Fibroblast of mammary gland (primary cell): ENCODE results near the gene TRNP1.

Source experiments
- DNase-seq: peaks from one replicate; pipeline ENCODE4 v3.0.0-alpha.2; 2010; ENCODE audit warnings: low read depth
- H3K4me3 ChIP-seq: 2 replicates; pipeline ENCODE4 v1.5.1; 2011; ENCODE audit warnings: low read depth, mild to moderate bottlenecking, low read length, moderate library complexity; ENCODE audit not compliant: control insufficient read depth
- TF ChIP-seq, protein P1 (sequence below): conservative IDR thresholded peaks from 2 replicates; pipeline ENCODE4 v1.5.1; 2011; ENCODE audit warnings: low read depth, low read length, inconsistent platforms; ENCODE audit not compliant: control insufficient read depth, insufficient read depth

The TRNP1 gene

DNA sequence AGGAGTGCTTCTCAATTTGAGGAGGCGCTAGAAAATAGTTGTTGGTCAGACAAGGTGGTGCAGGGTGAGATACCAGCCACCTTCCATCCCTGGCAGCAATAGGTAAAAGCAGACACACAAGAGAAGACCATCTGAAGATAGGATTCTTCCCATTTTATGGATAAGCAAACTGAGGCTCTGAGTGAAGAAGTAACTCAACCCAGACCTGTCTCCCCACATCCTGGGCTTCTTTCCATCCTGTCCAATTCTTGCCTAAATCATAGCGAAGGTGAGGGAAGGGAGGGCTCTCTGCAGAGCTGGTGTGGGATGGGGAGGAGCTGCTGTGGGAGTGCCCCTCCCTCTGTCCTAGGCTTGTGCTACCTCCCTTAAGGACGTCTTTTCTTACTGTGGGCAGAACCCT, 21.9 kb upstream of the TRNP1 start:
- H3K4me3 ChIP-seq, result no peak overlapping the region
- no peak for DNase-seq

GRCh38 chr1:26972390-26972789, 21.1 kb upstream of the TRNP1 start:
- TF ChIP-seq, protein P1, sequence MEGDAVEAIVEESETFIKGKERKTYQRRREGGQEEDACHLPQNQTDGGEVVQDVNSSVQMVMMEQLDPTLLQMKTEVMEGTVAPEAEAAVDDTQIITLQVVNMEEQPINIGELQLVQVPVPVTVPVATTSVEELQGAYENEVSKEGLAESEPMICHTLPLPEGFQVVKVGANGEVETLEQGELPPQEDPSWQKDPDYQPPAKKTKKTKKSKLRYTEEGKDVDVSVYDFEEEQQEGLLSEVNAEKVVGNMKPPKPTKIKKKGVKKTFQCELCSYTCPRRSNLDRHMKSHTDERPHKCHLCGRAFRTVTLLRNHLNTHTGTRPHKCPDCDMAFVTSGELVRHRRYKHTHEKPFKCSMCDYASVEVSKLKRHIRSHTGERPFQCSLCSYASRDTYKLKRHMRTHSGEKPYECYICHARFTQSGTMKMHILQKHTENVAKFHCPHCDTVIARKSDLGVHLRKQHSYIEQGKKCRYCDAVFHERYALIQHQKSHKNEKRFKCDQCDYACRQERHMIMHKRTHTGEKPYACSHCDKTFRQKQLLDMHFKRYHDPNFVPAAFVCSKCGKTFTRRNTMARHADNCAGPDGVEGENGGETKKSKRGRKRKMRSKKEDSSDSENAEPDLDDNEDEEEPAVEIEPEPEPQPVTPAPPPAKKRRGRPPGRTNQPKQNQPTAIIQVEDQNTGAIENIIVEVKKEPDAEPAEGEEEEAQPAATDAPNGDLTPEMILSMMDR, result no peak
- DNase-seq, result peak; percentile 54
- H3K4me3 ChIP-seq, result no peak overlapping the region

More for the DNA sequence above, 21.9 kb upstream of the TRNP1 start:
- TF ChIP-seq, protein P1, result no peak

- H3K4me3 ChIP-seq, result no peak overlapping the region
- TF ChIP-seq, protein P1, result no peak
- no peak for DNase-seq
Measured at GRCh38 chr1:26972821-26973220, 20.7 kb upstream of the TRNP1 start.

DNA sequence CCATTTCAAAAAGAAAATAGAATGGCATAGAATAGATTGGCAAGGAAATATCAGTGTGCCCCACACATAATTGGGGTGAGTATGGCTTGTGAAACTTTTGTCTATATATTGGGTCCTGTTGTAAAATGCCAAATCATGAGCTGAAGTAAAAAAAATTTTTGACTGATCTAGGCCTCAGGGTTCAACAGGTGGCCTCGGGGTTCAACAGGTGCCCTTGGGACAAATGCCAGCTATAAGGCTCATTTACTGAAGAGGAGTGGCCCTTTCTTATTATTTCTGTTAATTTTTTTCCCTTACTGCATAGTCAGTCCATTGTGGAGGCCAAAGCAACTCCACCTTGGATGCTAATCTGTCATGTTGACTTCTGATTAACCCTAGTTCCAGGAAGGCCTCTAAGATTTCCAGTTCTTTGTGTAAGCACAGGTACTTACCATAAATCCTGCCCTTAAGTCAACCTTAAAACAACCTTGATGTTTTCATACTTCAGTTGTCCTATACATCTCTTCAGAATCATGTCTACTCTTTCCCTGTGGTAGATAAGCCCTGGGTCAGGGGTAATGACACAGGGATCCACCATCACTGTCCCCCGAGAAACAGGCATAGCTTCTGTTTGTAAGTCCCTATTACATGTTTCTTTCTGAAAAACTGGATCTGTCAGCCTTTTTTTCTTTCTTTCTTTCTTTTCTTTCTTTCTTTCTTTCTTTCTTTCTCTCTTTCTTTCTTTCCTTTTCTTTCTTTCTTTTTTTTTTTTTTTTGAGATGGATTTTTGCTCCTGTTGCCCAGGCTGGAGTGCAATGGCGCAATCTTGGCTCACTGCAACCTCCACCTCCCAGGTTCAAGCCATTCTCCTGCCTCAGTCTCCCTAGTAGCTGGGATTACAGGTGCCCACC, 16.6 kb upstream of the TRNP1 start:
- TF ChIP-seq, protein P1, result no peak
- no peak for DNase-seq
- no peak overlapping the region for H3K4me3 ChIP-seq

DNA sequence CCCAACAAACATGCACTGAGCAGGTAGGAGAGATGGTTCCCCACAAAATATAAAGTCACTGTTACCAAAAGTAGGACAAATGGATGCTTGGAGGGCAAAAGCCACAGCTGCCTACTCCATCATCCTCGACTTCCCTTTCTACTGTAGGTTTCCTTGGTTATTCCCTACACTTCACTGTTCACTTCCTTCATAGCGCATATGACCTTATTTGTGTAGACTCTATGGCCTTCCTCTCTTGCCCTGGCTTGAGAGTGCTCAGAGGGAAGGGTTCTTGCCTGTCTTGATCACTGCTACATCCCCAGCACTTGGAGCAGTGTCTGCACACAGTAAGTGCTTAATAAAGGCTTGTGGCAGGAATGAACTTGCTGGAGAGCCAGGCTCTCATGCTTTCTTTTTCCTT, 14.6 kb upstream of the TRNP1 start:
- DNase-seq, result no peak
- no peak overlapping the region for H3K4me3 ChIP-seq
- TF ChIP-seq, protein P1, result no peak

DNA sequence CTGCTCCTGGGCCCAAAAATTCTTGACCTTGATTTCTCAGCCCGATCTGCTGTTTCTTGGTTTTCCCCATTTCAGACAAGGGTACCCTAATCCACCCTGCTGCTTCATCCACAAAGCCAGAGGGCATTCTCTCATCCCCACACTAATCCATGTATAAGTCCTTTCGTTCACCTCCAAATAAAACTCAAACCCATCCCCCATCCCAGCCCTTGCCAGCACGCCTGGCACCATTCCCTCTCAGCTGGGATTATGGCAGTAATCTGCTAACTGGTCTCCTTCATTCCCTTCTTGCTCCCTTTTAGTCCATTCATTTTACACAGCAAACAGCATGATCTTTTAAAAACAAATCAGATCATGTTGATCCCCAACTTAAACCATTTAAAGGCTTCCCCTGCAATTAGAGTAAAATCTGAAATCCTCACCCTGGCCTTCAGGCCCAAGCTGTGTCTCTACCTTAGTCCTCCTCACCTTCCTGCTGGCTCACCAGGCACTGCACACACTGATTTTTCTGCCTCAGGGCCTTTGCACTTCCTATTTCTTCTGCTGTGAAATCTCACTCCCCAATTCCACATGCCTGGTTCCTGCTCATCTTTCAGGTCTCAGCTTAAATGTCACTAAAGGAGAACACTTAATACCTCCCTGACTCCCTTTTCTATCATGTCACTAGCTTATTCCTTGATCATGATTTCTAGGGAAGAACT, 12.2 kb upstream of the TRNP1 start:
- no peak for DNase-seq
- no peak overlapping the region for H3K4me3 ChIP-seq
- TF ChIP-seq, protein P1, result no peak
